ENCODE results near the gene MAP1LC3A. TPM values are rescaled to one million over a fixed set of nuclear protein-coding genes. Genes with fewer than 3 reads are reported as not detected.

Gene MAP1LC3A
- total RNA-seq, 2 experiments from 2014 or later, result 1.6 to 1.7 TPM

DNA sequence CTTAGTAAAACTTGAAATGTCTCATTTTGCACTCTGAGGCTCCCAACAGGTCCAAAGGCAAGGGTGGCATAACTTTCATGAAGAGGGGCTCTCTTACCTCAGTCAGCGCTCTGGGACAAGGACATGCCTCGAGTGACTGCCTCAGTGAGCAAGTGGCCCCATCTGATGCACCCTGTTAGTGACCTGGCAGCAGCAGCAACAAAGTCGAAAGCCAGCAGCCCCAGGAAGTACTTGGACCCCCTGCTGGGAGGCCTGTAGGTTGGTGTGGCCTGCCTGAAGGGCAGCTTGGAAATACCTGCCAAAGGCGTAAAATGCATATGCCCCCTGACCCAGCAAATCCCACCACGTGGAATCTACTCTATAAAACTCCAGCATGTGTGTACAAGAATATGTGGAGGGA lies 13.2 kb downstream of the MAP1LC3A start:
- Mint-ChIP-seq H3K4me3 (no peak overlapping the region), H3K4me1 (ENCODE audit: low read depth) (peaks cover 8% of the 10 kb centered on the region), H3K9me3 (no peaks in the 10 kb centered on the region), H3K27ac (no peak overlapping the region), H3K36me3 (ENCODE audit: low read depth) (peaks cover 6% of the 10 kb centered on the region), H3K27me3 (ENCODE audit: low read depth) (no peaks in the 10 kb centered on the region)
- no peak for DNase-seq
- intact Hi-C loops (cut with micrococcal nuclease), result no loop called here
- CTCF ChIA-PET, result interaction anchor here (0.6 kb wide), 1 partner anchor 391 kb away, joined by 3 read pairs; no protein-coding TSS in a partner anchor

- intact Hi-C loops (cut with micrococcal nuclease), result no loop called here
- Mint-ChIP-seq H3K9me3 (no peaks in the 10 kb centered on the region), H3K4me3 (no peak overlapping the region), H3K27me3 (ENCODE audit: low read depth) (no peaks in the 10 kb centered on the region), H3K36me3 (ENCODE audit: low read depth) (peaks cover 6% of the 10 kb centered on the region), H3K27ac (no peak overlapping the region), H3K4me1 (ENCODE audit: low read depth) (peaks cover 8% of the 10 kb centered on the region)
- no peak for DNase-seq
- CTCF ChIA-PET, result no interaction called here
Observed at GRCh38 chr20:34573541-34574300, 15.2 kb downstream of the MAP1LC3A start.

- H3K4me1 Mint-ChIP-seq (ENCODE audit: low read depth), result peaks cover 8% of the 10 kb centered on the region
- CTCF ChIA-PET, result no interaction called here
- intact Hi-C loops (cut with micrococcal nuclease), result no loop called here
- no peaks in the 10 kb centered on the region for H3K9me3 Mint-ChIP-seq
- peaks cover 6% of the 10 kb centered on the region for H3K36me3 Mint-ChIP-seq (ENCODE audit: low read depth)
- H3K27ac Mint-ChIP-seq, result no peak overlapping the region
- DNase-seq, result no peak
- H3K27me3 Mint-ChIP-seq (ENCODE audit: low read depth), result no peaks in the 10 kb centered on the region
- H3K4me3 Mint-ChIP-seq, result no peak overlapping the region
Observed at GRCh38 chr20:34574426-34574825, 15.9 kb downstream of the MAP1LC3A start.

DNA sequence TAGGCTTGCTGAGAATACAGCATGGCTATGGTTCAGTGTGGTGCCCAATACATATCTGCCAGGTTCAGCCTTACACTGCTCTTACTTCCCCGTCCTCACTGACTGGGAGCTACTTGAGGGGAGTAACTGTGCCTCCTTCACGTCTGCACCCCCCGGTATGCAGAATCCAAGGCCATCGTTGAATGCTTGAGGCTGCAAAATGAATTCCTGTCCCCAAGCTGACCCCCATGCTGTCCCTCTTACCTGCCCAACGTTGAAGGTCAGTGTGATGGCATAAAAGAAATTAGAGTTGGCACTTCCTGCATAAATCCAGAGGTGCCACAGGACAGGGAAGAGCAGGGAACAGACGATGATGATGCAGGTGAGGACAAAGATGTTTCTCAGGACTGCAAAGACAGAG lies 16.3 kb downstream of the MAP1LC3A start:
- CTCF ChIA-PET, result no interaction called here
- Mint-ChIP-seq H3K27me3 (ENCODE audit: low read depth) (no peaks in the 10 kb centered on the region), H3K9me3 (no peaks in the 10 kb centered on the region), H3K4me1 (ENCODE audit: low read depth) (peaks cover 8% of the 10 kb centered on the region), H3K36me3 (ENCODE audit: low read depth) (peaks cover 9% of the 10 kb centered on the region), H3K27ac (no peak overlapping the region), H3K4me3 (no peak overlapping the region)
- intact Hi-C loops (cut with micrococcal nuclease), result no loop called here
- DNase-seq, result no peak

DNA sequence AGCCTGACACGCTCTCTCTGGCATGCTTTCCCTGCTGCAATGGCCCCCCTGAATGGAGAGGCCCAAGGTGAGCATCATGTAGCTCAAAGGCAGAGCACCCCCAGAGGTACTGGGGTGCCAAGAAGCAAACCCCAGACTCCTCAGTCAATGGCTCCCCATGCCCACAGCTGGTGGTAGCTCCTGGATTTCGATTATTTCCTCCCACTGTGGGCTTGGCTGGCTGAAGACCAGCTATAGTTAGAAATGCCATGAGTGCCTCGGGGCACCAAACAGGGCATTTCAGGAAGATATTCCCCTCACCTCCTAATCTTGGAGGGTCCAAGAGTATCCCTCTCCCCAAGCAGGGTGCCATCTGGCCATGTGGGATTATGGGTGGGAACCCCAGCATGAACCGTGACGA lies 16.8 kb downstream of the MAP1LC3A start:
- Mint-ChIP-seq H3K4me3 (no peak overlapping the region), H3K27ac (no peak overlapping the region), H3K27me3 (ENCODE audit: low read depth) (no peaks in the 10 kb centered on the region)

GRCh38 chr20:34575756-34576155 lies 17.2 kb downstream of the MAP1LC3A start:
- peaks cover 15% of the 10 kb centered on the region for H3K4me1 Mint-ChIP-seq (ENCODE audit: low read depth)
- no peaks in the 10 kb centered on the region for H3K27me3 Mint-ChIP-seq (ENCODE audit: low read depth)
- H3K4me3 Mint-ChIP-seq, result no peak overlapping the region
- no peak for DNase-seq
- H3K36me3 Mint-ChIP-seq (ENCODE audit: low read depth), result peaks cover 15% of the 10 kb centered on the region
- intact Hi-C loops (cut with micrococcal nuclease), result no loop called here
- CTCF ChIA-PET, result no interaction called here
- no peak overlapping the region for H3K27ac Mint-ChIP-seq
- no peaks in the 10 kb centered on the region for H3K9me3 Mint-ChIP-seq

More for the DNA sequence above, 16.8 kb downstream of the MAP1LC3A start:
- Mint-ChIP-seq H3K9me3 (no peaks in the 10 kb centered on the region), H3K36me3 (ENCODE audit: low read depth) (peaks cover 12% of the 10 kb centered on the region), H3K4me1 (ENCODE audit: low read depth) (peaks cover 10% of the 10 kb centered on the region)
- CTCF ChIA-PET, result no interaction called here
- intact Hi-C loops (cut with micrococcal nuclease), result no loop called here
- no peak for DNase-seq

GRCh38 chr20:34577061-34577460 lies 18.5 kb downstream of the MAP1LC3A start:
- Mint-ChIP-seq H3K27me3 (ENCODE audit: low read depth) (no peaks in the 10 kb centered on the region), H3K9me3 (no peaks in the 10 kb centered on the region), H3K4me3 (no peak overlapping the region), H3K36me3 (ENCODE audit: low read depth) (peaks cover 14% of the 10 kb centered on the region), H3K4me1 (ENCODE audit: low read depth) (peaks cover 19% of the 10 kb centered on the region), H3K27ac (no peak overlapping the region)
- DNase-seq, result no peak
- intact Hi-C loops (cut with micrococcal nuclease), result no loop called here
- CTCF ChIA-PET, result no interaction called here

GRCh38 chr20:34578025-34578424 lies 19.5 kb downstream of the MAP1LC3A start:
- no peak for DNase-seq
- CTCF ChIA-PET, result interaction anchor here (1.5 kb wide), 1 partner anchor 265 kb away, joined by 4 read pairs; no protein-coding TSS in a partner anchor
- Mint-ChIP-seq H3K4me3 (no peak overlapping the region), H3K9me3 (no peaks in the 10 kb centered on the region), H3K36me3 (ENCODE audit: low read depth) (peaks cover 14% of the 10 kb centered on the region), H3K4me1 (ENCODE audit: low read depth) (peaks cover 24% of the 10 kb centered on the region), H3K27ac (no peak overlapping the region), H3K27me3 (ENCODE audit: low read depth) (no peaks in the 10 kb centered on the region)
- intact Hi-C loops (cut with micrococcal nuclease), result no loop called here

GRCh38 chr20:34578521-34578920 lies 20.0 kb downstream of the MAP1LC3A start:
- DNase-seq, result no peak
- CTCF ChIA-PET, result interaction anchor here (1.5 kb wide), 1 partner anchor 266 kb away, joined by 4 read pairs; no protein-coding TSS in a partner anchor
- intact Hi-C loops (cut with micrococcal nuclease), result no loop called here
- Mint-ChIP-seq H3K27ac (no peak overlapping the region), H3K9me3 (no peaks in the 10 kb centered on the region), H3K4me1 (ENCODE audit: low read depth) (peaks cover 24% of the 10 kb centered on the region), H3K27me3 (ENCODE audit: low read depth) (no peaks in the 10 kb centered on the region), H3K4me3 (no peak overlapping the region), H3K36me3 (ENCODE audit: low read depth) (peaks cover 14% of the 10 kb centered on the region)

DNA sequence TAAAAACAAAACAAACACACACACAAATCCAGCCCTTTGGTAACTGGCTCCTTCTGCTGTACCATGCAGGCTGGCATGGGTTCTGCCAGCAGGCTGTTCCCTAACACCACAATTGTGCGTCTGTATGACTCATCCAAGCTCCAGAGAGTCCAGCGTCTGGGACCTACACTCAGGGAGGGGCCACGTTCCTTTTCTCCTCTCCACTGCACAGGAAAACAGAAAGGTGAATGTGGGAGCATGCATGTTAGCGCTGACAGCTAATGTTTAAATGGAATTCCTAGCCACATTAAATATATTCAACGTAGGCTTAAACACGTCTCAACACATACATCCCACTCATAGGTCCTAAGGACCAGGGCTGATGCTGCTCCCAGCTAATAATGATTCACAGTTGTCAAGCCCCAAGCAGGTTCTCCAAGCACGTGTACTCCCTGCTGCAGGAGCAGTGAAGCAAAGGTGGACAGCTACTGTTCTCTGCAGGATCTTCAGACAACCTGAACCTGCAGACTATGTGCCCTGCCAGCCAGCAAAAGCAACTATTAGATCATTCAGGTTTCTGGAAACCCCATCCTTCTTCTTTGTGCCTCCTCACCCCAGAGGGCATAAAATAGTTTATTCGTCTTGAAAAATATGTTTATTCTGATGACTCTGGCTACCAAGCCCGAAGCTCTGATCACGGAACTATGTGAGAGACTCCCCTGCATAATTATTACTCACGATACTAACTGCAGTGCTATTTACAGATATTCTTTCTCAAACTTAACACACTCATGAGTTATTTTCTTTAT lies 20.9 kb downstream of the MAP1LC3A start:
- no peaks in the 10 kb centered on the region for H3K9me3 Mint-ChIP-seq
- intact Hi-C loops (cut with micrococcal nuclease), result no loop called here

DNA sequence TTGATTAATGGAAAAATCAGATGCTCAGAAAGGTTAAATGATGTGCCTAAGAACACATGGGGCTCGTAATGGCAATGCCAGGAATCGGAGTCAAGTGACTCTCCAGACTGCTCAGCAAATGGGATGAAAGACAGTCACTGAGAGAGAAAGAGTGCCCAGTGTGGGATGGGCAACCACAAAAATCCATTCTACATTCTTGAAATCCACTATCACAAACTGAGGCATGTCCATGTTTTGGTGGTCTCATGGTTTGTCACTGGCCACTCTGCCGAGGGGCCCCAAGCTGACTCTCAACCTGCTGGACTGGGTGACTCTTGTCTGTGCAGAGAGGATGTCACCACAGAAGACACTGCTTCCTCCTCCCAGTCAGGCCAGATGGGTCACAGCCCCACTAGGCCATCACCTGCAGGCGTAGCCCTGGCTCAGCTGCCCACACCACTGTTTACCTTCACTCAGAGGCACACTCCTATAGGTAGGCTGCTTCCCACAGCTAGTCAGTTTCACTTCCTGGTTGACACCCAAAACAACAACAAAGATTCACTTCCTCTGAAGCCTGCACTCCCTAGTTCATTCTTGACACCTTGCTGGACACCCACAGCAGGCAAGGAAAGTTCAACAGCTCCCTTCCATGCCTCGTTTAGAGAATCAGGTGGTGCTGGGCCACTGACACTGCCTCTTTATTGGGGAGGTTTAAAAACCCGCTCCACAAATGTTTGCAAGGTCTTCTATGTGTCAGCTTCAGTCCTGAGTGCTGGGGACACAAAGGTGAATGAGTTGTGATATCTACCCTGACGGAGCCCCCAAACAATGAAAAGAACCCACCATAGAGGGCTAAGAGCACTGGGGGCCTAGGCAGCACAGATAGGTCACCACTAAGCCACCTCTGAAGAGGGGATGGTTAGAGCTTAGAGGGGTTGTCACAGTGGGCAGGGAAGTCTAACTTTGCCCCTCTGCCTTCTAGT lies 21.7 kb downstream of the MAP1LC3A start:
- H3K4me1 Mint-ChIP-seq (ENCODE audit: low read depth), result peaks cover 24% of the 10 kb centered on the region
- peak overlapping the region; percentile 94 for H3K27ac Mint-ChIP-seq
- H3K9me3 Mint-ChIP-seq, result no peaks in the 10 kb centered on the region
- H3K4me3 Mint-ChIP-seq, result no peak overlapping the region
- H3K36me3 Mint-ChIP-seq (ENCODE audit: low read depth), result peaks cover 14% of the 10 kb centered on the region
- CTCF ChIA-PET, result interaction anchor here (0.9 to 2.6 kb wide), 5 partner anchors 16 to 268 kb away, joined by 3 to 7 read pairs (median 4); no protein-coding TSS in a partner anchor
- intact Hi-C loops (cut with micrococcal nuclease), result loop anchor here (2.0 to 5.0 kb wide), 2 partner anchors 21 to 468 kb away; partner anchors contain the start of genes EIF2S2 and MAP1LC3A
- no peaks in the 10 kb centered on the region for H3K27me3 Mint-ChIP-seq (ENCODE audit: low read depth)
- peak; percentile 26 for DNase-seq

More for the DNA sequence above, 20.9 kb downstream of the MAP1LC3A start:
- Mint-ChIP-seq H3K27ac (peak overlapping the region; percentile 24), H3K36me3 (ENCODE audit: low read depth) (peaks cover 14% of the 10 kb centered on the region), H3K4me3 (no peak overlapping the region), H3K4me1 (ENCODE audit: low read depth) (peaks cover 24% of the 10 kb centered on the region), H3K27me3 (ENCODE audit: low read depth) (no peaks in the 10 kb centered on the region)
- CTCF ChIA-PET, result interaction anchor here (0.9 to 2.6 kb wide), 4 partner anchors 41 to 267 kb away, joined by 3 to 7 read pairs (median 4); no protein-coding TSS in a partner anchor
- DNase-seq, result peak; percentile 18

Measured in activated naive CD4-positive, alpha-beta T cell treated with anti-CD3 and anti-CD28 coated beads for 36 hours (primary cell).